Posterior cingulate gyrus (tissue), 11 donors: ENCODE data around the gene PIGZ.

ENCODE experiments used
- DNase-seq, 10 donors: peaks; one replicate each; pipeline versions ENCODE4 v3.0.0 to v3.0.0-alpha.2; 2020 to 2021; ENCODE audit warnings: mixed read lengths in 3 of 10
- intact Hi-C: fragments of 100-400 bp; cut with DNase I; formaldehyde crosslinking; loops from one replicate; pipeline ENCODE4 v1.15.1; 2023

PIGZ gene

DNA sequence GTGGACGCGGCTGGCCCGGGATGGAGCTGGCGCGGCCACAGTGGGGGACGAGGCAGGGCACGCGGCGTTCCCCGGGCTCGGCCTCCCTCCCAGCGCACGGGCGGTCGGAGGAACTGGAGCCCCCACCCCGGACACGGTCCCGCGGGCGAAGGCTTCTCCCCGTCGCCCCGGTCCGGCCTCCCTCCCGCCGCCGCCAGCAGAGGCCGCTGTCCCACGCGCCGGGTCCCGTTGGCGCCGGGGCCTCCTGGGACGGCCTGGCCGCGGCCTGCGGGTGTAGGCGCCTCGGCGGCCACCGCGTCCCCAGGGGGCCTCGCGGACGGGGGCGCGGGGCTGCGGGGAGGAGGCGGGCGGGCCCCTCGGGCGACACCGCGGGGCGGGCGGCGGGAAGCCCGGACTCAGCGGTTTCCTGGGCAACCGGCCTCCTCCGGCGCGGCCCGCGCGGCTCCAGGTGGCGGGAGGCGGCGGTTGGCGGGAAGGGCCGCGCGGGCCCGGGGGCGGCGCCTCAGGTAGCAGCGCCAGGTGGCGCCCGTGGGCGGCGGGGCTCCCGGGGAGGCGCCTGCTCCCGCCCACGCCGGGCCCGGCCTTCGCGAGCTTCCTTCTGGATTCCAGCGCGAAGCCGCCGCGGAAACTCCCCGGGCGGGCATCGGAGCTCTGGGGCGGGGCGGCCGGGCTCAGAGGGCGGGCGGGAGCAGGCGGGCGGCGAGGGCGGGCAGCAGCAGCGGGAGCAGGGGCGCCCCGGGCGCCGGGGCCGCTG lies 34.2 kb upstream of the PIGZ start:
- DNase-seq = peak; percentile 45 to 96 (median 66)
- intact Hi-C loops = loop anchor here (2.0 kb wide), 1 partner anchor 184 kb away; no protein-coding TSS in a partner anchor

DNA sequence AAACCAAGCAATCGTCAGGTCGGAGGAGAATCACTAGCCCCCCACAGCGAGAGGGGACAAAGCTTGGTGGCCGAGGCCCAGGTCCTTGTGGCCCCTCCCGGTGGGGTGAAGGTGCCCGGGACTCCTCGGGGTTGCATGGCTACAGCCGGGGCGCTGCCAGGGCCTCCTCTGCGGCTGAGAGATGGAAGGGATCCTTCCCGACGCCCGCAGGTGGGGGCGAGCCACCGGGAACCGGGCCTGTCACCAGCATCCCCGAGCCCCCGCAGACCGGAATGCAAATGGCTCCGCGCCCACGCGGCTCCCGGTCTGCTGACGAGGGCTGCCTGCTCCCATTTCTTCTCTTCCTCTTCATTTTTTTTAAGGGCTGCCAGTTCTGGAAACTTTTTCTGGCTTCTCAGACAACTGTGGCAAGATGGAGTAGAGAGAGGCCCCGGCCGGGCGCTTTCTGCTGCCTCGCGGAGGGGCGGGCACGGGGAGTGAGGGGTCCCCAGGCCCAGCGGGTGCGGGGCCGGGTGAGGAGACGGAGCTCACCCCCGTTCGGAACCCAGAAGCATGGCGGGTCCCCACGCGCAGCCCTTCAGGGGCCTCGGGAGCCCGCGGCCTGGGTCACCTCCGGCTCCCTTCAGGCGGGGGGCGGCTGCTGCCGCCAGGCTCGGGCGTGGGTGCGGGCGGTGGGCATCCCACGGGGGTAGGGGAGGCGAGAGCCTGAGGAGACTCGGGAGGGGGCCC lies 33.5 kb upstream of the PIGZ start:
- peak; percentile 32 to 94 (median 64) for DNase-seq
- intact Hi-C loops = loop anchor here (2.0 kb wide), 1 partner anchor 185 kb away; no protein-coding TSS in a partner anchor

DNA sequence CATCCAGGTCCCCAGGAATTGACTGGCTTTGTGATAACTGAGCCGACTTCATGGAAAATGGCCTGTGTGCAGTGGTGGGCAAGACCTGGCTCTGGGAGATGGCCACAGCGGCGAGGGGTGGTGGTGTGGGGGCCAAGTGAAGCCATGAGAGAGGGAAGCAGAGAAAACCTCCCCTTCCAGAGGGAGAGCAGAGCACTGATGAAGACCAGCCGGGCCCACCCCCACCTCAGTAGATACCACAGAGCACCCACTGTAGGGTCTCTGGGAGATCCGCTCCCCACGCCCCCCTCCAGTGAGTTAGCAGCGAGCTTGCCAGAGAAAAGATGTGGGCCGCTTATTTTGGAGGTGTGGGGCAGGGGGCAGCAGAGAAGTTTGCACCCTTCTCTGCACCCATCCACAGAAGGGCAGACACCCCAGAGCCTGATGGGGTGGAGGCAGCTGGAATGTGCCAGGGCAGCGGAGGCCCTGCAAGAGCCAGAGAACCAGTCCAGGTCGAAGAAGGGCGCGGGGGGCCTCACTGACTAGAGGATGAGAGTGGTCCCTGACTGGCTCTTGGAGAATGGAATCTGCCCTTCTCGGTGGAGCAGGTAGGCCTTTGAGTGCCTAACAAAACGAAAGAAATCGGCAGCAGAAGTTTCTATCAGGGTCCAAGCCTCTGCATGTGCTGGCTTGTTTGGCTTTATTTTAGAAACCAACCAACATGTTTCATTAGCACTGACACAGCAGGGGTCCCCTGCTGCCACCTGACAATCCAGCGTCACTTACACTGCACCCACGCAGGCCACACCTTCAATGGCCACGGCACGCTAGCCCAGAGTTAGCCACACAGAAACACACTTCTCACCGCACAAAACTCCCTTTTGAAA lies 32.7 kb upstream of the PIGZ start:
- intact Hi-C loops = no loop called here
- peak in 4 of 10 donors; percentile 7 to 73 (median 60) for DNase-seq

DNA sequence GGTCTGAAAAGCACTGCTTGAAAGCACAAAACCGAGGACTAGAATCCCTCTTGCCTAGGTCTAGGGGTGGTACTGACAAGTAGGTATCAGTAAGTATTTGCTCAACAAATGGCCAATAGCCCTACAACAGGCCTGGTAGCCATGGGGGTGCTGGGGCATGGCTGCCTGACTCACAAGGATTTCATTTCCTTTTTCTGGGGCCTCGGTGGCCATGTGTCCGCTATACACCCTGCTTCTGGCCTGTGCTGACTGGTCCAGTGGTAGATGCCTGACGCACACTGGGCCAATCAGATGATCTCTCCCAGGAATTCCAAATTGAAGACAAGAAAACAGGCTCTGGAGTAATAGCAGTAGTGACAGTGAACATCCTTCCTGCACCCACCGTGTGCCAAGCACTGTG lies 31.6 kb upstream of the PIGZ start:
- intact Hi-C loops = no loop called here
- peak in 4 of 10 donors; percentile 1 to 14 (median 10) for DNase-seq

DNA sequence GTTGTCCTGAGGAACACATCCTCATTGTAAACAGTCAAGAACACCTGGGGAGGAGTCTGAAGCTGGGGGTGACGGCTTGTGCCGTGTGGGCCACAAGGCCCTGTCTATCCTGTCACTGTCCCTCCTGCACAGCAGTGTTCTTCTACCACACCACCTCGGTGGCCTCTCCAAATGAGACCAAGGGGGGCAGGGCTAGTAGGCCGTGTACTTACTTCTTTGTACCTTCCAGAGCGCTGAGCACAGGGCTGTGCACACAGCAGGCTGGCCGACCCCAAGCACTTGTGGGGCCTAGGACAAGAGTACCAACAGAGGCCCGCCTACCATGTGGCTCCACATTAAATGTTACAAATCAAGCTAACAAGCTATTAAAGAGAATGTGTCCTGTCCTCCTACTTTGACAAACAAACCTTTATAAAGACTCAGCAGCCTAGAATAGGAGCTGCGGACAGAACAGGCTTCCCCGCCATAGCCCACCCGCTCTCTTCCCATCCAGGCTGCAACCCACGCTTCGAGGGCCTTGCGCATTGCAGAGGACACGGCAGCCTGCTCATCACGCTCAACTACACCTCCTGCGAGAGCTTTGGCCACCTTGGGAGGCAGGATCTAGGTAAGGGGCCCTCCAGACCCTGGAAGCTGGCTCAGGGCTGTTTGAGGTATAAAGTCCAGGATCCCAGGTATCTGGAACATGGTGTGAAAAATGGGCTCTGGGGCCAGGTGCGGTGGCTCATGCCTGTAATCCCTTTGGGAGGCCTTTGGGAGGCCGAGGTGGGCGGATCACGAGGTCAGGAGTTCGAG lies 30.5 kb upstream of the PIGZ start:
- DNase-seq = peak in 4 of 10 donors; percentile 5 to 64 (median 48)
- intact Hi-C loops = no loop called here

DNA sequence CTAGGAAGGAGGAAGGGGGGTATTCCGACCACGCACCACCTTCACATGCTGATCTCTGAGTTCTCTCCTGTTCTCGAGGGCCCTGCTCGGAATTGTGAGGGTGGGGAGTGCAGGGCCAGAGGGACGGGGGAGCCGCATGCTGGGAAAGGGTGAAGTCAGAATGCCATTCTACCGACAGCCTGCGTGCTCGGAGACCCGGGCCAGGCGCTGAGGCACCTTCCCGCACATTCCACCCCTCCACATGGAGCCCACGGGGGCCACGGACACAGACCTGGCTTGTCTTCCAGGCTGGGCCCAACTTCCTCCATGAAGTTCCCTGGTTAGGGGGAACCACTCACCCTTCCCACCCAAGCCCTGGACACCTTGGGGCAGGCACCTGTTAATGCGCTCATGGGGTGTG lies 28.7 kb upstream of the PIGZ start:
- intact Hi-C loops = no loop called here
- DNase-seq = peak in 4 of 10 donors; percentile 6 to 69 (median 54)

DNA sequence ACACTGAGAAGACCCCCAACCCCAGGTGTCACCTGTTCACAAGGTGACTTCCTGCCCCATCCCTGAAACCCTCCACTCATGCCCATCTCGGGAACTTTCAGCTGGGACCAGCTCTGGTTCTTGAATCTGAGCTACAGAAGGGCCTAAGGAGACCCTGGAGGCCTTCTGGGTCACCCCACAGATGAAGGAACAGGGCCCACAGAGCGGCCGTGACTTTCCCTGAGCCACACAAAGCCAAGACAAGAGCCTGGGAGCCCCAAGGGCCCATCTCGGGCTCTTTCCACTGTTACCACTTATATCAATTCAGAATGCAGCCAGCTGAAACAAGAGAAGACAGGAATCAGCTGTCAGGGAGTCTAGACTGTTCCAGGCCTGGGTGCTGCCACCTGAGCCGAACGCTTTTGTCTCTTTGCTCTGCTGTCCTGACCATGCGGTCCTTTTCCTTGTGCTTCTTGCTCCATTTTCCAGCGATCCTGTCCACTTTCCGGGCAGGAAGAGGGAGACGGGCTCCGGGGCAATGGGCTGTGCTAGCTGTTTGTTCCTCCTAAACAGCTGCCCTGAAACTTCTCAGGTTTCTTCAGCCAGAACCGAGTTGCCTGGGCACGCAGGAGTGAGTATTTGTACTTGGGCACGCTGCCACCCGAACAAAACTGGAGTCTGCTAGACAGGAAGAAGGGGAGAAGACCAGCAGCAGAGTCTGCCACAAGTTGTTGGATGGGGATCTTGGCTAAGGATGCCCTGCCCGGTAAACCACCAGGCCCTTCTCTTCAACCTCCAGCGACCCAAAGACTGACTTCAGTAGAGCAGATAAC lies 28.0 kb upstream of the PIGZ start:
- intact Hi-C loops = no loop called here
- peak in 6 of 10 donors; percentile 33 to 89 (median 58) for DNase-seq

DNA sequence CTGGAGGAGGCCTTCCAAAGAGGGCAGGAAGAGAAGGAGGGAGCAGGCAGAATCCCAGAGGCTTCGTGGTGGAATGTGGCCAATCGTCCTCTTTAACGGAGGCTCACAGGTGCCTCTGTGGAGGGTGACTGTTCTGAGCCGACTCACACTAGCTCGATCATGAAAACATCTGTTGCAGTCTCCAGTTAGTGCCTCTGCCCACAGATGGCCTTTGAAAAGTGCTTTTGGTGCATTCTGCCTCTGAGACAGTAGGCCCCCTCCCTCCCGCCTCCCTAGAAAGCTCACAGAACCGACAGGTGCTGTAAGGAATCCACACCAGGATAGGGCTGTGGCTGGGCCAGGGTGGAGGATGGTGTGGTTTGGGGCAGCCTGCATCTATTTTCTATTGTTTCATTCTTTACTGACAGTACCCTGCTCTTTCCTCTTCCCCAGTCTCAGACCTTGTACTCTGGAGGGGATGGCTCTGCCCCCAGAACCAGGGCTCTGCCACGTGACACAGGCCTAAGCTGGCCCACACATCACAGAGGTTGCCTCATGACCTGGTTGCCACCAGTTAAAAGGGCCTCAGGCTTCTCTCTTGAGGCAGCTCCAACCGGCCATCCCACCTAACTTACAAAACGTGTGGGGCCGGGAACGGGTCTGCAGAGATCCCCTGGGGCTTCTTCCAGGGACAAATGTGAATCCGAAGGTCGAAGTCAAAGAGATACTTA lies 27.2 kb upstream of the PIGZ start:
- intact Hi-C loops = no loop called here
- peak in 7 of 10 donors; percentile 19 to 93 (median 58) for DNase-seq

DNA sequence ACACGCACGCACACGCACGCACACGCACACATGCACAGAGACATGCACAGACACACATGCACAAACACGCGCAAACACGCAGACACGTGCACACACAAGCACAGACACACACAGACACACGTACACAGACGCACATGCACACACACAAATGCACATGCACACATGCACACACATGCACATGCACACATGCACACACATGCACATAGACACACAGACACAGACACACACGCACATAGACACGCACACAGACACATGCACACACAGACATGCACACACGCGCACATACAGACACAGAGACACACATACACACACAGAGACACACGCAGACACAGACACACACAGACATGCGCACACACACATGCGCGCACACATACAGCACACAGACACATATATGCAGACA lies 26.4 kb upstream of the PIGZ start:
- DNase-seq = peak in 2 of 10 donors; percentile 19 to 20
- intact Hi-C loops = no loop called here

DNA sequence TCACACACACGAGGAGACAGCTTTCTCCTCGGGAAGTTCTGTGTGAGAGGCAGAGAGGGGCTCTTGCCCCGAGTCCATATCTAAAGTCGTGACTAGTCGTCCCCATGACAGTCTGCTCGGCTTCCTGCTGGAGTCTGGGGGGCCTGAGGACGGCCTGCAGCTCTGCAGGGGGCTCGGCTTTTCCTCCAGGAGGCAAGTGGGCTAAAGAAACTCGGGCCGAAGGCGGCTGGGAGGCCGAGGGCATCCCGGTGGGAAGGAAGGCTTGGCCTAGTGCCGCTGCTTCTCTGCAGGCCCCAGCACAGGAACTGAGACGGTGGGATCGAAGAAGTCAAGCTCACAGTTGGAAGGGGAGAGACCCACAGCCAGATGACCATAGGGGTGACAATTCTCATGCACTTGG lies 25.4 kb upstream of the PIGZ start:
- intact Hi-C loops = no loop called here
- peak in 3 of 10 donors; percentile 32 to 77 (median 51) for DNase-seq

DNA sequence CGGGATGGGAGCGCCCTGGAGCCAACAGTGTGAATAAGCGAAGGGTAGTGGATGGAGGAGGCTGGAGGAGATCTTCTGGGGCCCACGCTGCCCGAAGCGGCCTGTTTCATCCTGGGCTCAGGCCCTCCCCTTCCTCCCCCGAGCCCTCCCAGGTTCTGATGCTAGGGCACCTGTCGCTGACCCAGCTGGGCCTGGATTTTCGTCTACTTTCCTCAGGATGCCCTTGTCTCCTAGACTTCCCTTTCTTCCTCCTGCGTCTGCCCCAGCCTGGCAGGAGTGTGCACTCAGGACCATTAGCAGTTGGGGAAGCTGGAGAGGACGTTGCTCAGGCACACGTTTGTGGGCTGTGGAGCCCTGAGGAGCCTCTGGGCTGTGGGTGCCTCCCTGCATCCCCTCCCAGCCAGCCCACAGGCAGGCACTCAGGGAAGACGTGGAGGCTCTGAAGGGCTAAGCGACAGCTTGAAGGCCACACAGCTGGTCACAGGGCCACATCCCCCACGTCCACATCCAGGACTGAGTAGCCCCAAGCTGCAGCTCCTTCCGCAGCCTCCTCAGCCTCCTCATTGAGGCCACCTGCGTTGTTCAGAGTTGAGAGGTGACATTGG lies 23.9 kb upstream of the PIGZ start:
- DNase-seq = peak in 2 of 10 donors; percentile 71 to 73
- intact Hi-C loops = no loop called here

DNA sequence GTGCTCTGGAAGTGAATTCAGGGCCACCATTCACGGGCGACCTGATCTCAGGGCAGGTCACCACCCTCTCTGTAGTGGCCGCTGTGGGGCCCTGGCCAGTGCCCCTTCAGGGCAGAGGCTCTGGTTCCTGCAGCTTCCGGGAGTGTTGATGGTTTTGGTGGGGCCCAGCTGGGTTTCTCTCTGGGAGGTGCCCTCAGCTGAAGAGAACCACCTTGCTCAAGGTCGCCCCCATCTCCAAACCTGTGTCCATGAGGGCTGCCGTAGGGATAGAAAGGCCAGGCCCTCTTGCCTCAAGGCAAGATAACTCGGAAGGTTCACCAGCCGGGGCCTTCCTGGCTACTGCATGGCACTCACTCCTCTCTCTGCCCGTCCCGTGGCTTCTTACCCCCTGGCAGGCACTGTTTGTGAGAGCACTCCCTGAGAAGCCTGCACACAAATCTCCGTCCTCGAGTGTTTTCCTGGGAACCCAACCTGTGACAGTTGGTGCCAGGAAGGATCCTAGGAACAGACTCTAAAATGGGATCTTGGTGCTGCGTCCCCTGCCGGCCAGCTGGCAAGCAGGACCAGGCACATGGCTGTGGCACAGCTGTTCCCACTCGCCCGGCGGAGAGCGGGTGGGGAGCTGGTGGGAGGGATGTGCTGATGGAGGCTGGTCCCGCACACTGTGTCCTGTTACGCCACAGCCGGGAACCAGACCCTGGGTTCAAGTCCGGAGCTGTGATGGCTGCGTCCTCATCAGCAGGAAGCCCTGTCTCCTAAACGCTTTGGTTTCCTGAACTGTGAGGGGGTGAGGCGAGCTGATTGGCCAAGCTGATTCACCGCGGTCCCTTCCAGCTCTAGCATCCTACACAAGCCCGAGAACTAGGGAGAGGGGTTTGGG lies 23.2 kb upstream of the PIGZ start:
- peak in 9 of 10 donors; percentile 28 to 95 (median 63) for DNase-seq

DNA sequence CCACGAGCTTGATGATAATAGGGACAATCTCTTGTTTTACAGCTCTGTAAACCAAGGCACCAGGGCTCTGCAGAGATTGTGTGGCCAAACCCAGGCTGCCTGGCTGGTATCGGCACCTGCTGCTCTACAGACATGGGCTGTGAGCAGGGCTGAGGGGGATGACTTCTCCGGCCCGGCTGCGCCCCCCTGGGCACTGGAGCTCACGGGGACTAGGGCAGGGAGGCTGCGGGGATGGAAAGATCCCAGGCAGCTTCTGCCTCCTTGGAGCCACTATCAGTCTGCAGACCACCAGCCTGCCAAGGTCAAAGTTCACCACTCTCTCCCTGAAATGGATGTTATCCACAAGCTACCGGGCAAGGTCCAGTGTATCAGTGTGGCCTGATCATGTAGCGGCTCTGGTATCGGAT lies 22.0 kb upstream of the PIGZ start:
- intact Hi-C loops = no loop called here
- DNase-seq = peak in 2 of 10 donors; percentile 36 to 71

More for the DNA sequence above, 23.2 kb upstream of the PIGZ start:
- intact Hi-C loops = no loop called here

DNA sequence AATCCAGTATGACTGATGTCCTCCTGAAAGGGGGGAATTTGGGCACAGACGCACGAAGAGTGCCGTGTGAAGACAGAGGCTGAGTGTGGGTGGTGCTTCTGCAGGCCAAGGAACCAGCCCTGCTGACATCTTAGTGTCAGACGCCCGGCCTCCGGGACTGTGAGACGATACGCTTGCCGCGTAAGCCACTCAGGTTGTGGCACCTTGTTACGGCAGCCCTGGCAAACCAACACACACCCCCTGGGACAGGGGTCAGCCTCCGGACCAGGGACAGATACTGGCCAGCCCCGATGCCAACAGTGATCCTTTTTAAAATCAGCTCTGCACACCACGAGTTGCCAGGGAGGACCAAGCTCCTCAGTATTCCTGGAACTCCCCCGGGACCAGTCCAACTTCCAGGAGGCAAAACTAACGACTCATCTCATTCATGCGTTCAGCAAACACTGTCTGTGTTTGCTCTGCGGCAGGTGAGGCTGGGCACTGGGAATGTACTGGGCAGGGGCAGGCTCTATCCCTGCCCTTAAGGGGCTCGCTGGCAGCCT lies 21.2 kb upstream of the PIGZ start:
- peak in 3 of 10 donors; percentile 66 to 87 (median 67) for DNase-seq
- intact Hi-C loops = no loop called here

DNA sequence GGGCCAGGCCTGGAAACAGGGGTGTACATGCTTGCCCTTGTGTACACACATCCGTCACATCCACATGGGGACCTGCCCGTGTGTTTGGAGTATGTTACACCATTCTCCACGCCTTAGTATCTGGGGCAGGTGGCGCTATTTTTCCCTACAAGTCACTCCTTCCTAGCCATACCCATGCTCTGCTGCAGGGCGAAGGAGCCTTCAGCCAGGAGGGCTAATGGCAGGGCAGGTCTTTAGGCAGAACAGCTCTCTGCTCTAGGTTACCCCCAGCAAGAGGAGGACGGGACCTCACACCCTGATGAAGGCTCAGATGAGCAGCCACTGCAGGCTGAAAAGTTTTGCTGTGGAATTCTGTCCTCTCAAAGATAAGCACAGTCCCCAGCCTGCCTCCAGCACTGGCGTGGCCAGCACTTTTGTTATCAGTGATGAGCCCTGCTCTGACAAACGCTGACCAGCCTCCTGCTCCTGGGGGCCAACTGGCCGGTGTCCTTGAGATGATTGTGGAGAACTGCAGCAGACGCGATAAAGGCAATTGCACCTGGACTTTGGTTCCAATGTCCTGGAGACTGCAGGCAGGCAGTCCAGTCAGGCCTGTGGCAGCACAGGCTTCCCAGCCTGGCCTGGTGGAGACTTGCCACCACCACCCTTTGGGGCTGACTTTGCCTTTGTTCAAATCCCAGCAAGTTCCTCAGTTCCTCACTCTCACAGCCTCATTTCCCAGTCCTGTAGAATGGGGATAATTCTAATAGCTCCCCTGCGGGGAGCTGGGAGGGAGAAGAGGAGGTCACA lies 19.8 kb upstream of the PIGZ start:
- intact Hi-C loops = no loop called here
- peak in 3 of 10 donors; percentile 33 to 58 (median 58) for DNase-seq

DNA sequence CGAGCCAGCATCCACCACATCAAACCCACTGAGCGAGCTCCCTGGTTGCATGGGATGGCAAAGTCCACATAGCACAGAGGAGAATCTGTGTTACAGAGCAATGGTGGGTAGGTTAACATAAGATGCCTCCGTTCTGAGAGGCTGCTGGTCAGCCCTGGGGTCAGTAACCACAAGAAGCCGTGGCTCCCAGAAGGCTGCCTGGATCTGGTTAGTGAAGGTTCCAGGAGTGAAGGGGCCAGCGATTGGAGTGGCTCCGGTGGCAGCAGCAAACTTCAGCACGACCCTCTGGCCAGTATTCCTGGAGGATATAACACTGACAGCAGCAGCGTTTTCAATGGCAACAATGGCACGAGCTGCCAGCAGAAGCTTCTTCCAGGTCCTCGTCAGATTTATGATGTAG lies 18.4 kb upstream of the PIGZ start:
- peak in 3 of 10 donors; percentile 15 to 52 (median 20) for DNase-seq
- intact Hi-C loops = no loop called here
